DLD1 (cell line): ENCODE measurements around the gene SGCD.
"Not testable (repeated sequence)": the region's sequence is repeated elsewhere in the genome, so short reads cannot be mapped to it uniquely, and the experiment has no call there.

Source experiments
- in situ Hi-C: cut with HindIII; loops from 2 replicates; pipeline ENCODE4 v1.10.0; 2017; ENCODE audit warnings: low sequenced_read_pairs

Gene SGCD

GRCh38 chr5:156617426-156617825 lies 290.5 kb downstream of the SGCD start:
- in situ Hi-C loops = no loop called here

- in situ Hi-C loops = no loop called here
Observed at GRCh38 chr5:156618601-156619000, 291.6 kb downstream of the SGCD start.

- in situ Hi-C loops = no loop called here
Observed at GRCh38 chr5:156621719-156622118, 294.8 kb downstream of the SGCD start.

- in situ Hi-C loops = no loop called here
Observed at GRCh38 chr5:156623381-156624040, 296.5 kb downstream of the SGCD start.

GRCh38 chr5:156624686-156625085 lies 297.7 kb downstream of the SGCD start:
- in situ Hi-C loops = no loop called here

- in situ Hi-C loops = no loop called here
Observed at GRCh38 chr5:156628421-156628820, 301.5 kb downstream of the SGCD start.

- in situ Hi-C loops = no loop called here
Observed at GRCh38 chr5:156631005-156631404, 304.0 kb downstream of the SGCD start.

- in situ Hi-C loops = no loop called here
Observed at GRCh38 chr5:156634301-156634700, 307.3 kb downstream of the SGCD start.

GRCh38 chr5:156640691-156641241 lies 313.8 kb downstream of the SGCD start:
- in situ Hi-C loops = no loop called here

- in situ Hi-C loops = no loop called here
Observed at GRCh38 chr5:156641686-156642085, 314.7 kb downstream of the SGCD start.

GRCh38 chr5:156647034-156647451 lies 320.1 kb downstream of the SGCD start:
- in situ Hi-C loops = no loop called here

- in situ Hi-C loops = no loop called here
Observed at GRCh38 chr5:156654444-156654843, 327.5 kb downstream of the SGCD start.

- in situ Hi-C loops = no loop called here
Observed at GRCh38 chr5:156655732-156656131, 328.8 kb downstream of the SGCD start.

- in situ Hi-C loops = not testable (repeated sequence)
Observed at GRCh38 chr5:156664832-156665231, 337.9 kb downstream of the SGCD start.

- in situ Hi-C loops = not testable (repeated sequence)
Observed at GRCh38 chr5:156666686-156667085, 339.7 kb downstream of the SGCD start.

GRCh38 chr5:156667616-156668015 lies 340.7 kb downstream of the SGCD start:
- in situ Hi-C loops = no loop called here

GRCh38 chr5:156669416-156669815 lies 342.5 kb downstream of the SGCD start:
- in situ Hi-C loops = no loop called here

- in situ Hi-C loops = no loop called here
Observed at GRCh38 chr5:156670615-156671014, 343.7 kb downstream of the SGCD start.

GRCh38 chr5:156675395-156675794 lies 348.4 kb downstream of the SGCD start:
- in situ Hi-C loops = no loop called here

- in situ Hi-C loops = no loop called here
Observed at GRCh38 chr5:156677963-156678362, 351.0 kb downstream of the SGCD start.

- in situ Hi-C loops = no loop called here
Observed at GRCh38 chr5:156678484-156678883, 351.5 kb downstream of the SGCD start.

- in situ Hi-C loops = no loop called here
Observed at GRCh38 chr5:156680831-156681230, 353.9 kb downstream of the SGCD start.

GRCh38 chr5:156681265-156681664 lies 354.3 kb downstream of the SGCD start:
- in situ Hi-C loops = no loop called here
